GM18867 (cell line): Measurements from ENCODE around the gene CRTC3.

ENCODE experiments used
- ATAC-seq: cut with Tn5 transposase; IDR thresholded peaks from one replicate; pipeline ENCODE4 v1.9.1; 2021; ENCODE audit warnings: mild to moderate bottlenecking, moderate library complexity; ENCODE audit not compliant: unreplicated experiment

CRTC3 gene

GRCh38 chr15:90520365-90520764 lies 9.4 kb upstream of the CRTC3 start:
- no peak for ATAC-seq

DNA sequence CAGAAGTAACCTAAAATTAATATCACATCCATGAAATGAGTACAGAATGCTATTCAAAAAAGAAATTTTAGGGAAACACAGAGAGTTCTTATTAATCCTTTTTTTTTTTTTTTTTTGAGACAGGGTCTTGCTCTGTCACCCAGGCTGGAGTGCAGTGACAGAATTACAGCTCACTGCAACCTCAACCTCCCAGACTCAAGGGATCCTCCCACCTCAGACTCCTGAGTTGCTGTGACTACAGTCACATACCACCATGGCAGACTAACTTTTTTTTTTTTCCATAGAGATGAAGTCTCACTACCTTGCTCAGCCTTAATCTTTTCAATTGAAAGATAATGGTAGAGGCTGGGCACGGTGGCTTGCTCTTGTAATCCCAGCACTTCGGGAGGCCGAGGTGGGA lies 6.3 kb upstream of the CRTC3 start:
- ATAC-seq: no peak

DNA sequence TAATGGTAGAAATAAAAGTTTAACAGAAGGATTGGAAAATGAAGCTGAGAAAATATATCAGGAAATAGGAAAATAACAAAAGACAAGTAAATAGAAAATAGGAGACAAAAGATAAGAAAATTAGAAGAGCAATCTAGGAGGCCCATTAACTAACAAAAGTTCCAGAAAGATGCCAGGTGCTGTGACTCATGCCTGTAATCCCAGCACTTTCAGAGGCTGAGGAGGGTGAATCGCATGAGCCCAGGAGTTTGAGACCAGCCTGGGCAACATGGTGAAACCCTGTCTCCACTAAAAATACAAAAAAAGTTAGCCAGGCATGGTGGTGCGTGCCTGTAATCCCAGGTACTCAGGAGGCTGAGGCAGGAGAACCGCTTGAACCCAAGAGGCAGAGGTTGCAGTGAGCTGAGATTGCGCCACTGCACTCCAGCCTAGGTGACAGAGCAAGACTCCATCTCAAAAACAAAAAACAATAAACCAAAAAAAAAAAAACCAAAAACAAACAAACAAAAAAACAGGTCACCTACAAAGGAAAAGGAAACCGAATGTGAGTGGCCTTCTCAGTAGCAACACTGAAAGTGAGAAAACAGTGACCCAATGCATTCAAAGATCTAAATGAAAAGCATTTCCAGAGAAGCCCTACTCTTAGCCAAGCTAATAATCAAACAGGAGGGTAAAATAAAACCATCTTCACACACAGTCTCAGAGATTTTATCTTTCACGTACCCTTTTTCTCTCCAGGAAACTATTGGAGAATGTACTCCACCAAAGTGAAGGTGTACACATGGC lies 5.5 kb upstream of the CRTC3 start:
- ATAC-seq: peak; percentile 72

GRCh38 chr15:90529011-90529370 lies 732 bp upstream of the CRTC3 start:
- no peak for ATAC-seq

- peak; percentile 42 for ATAC-seq
These were observed 728 bp downstream of the CRTC3 start for GRCh38 chr15:90530250-90531051.

- ATAC-seq: no peak
These were observed 1.4 kb downstream of the CRTC3 start for GRCh38 chr15:90531147-90531546.

DNA sequence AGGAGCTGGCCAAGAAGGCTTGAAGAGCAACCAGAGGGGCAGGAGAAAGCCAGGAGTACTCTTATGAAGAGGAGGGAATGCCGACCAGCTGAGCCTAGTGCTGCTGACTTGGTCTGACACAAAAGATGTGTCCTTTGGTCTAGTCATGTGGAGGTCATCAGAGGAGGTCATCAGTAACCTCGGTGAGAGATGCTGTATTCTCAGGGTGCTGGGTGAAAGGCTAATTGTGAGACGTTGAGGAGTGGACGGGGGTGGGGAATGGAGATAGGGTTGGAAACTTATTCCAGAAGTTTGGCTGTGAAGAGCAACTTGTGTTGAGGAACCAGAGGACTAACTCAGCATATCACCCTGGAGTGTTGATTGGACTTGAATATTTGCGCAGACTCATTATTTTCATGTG lies 5.5 kb downstream of the CRTC3 start:
- no peak for ATAC-seq

DNA sequence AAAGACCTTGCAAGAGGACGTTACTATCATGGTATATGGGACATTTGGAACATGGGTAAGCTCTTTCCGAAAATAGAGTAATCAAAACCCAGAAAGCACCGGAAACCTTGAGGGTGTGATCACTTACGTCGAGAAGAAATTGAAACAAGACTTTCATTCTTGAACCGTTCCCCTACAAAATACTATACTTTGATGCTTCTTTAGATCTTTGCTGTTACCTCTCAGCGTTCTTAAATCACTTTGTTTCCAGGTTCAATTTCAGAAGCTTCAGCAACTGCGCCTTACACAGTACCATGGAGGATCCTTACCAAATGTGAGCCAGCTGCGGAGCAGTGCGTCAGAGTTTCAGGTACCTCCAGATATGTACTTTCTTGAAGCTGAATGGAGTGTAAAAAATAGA lies 10.1 kb downstream of the CRTC3 start:
- no peak for ATAC-seq

DNA sequence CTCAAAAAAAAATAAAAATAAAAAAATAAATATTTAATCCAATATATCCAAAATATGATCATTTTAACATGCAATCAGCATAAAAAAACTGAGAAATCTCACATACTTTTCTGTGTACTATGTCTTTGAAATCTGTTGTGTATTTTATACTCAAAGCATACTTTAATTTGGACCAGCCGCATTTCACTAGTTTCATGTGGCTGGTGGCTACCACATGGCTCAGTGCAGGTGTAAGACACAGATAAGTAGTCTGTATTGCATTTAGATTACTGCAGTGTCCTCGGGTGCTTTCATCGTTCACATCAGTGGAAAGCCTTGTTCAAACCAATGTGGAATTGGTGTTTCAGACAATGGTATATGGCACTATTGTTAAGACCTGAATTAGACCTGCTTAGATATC lies 11.0 kb downstream of the CRTC3 start:
- no peak for ATAC-seq

DNA sequence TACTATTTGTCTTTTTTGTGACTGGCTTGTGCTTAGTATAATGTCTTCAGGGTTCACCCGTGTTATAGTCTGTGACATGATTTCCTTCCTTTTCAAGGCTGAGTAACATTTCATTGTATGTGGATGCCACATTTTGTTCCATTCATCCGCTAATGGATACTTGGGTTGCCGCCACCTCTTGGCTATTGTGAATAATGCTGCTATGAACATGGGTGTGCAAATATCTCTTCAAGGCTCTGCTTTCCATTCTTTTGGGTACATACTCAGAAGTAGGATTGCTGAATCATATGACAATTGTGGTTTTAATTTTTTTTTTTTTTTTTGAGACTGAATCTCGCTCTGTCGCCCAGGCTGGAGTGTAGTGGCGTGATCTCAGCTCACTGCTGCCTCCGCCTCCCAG lies 15.4 kb downstream of the CRTC3 start:
- ATAC-seq: no peak

GRCh38 chr15:90547540-90547939 lies 17.8 kb downstream of the CRTC3 start:
- ATAC-seq: no peak

GRCh38 chr15:90550919-90551318 lies 21.2 kb downstream of the CRTC3 start:
- no peak for ATAC-seq

- no peak for ATAC-seq
These were observed 22.6 kb downstream of the CRTC3 start for GRCh38 chr15:90552162-90552928.

DNA sequence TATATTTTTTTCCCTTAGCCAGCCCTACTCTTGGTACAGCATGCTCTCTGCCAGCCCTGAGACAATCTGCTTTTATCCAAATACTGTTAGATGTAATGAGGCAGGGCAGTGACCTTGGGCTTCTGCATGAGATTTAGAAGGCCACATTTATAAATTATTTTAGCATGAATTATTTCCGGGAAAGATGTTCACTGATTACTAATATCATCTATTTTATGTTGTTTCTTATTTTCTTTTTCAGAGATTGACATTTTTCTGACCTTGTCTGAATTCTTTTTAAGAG lies 23.1 kb downstream of the CRTC3 start:
- no peak for ATAC-seq

DNA sequence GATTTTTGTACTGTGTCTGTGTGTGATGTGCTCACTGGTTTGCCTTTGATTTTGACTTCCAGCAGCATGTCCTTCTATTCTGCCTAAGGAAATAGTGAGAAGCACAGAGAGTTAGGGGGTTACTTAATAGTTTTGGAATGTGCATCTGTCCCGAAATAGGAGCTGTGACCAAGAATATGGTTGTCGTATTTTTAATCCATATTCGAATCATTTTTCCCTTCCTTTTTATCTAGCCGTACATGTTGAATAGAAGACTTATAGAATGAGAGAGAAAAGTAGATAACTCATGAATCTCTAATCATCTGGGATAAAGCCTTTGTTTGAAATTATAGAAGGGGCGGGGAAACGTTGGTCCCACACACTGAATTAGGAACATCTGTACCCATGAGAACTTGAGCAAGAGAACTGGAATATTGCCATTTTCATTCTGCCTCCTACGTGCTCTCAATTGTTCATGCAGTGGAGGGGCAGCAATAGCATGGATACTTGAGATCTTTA lies 23.6 kb downstream of the CRTC3 start:
- no peak for ATAC-seq

GRCh38 chr15:90557186-90558084 lies 27.7 kb downstream of the CRTC3 start:
- no peak for ATAC-seq

DNA sequence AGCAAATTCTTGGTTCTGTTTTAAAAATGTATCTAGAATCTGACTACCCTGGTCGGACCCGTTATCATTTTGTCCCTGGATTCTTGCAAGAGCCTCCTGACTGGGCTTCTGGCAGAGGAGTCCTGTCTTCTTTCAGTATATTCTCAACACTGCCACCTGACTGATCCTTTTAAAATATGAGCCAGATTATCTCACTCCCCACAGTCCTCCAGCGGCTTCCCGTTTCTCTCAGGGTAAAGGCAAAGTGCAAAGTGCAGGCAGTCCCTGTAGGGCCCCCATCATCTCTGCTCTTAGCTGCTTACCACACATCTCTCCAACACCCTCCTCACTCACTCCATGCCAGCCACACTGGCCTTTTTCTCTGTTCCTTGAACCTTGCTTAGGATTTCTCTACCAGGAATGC lies 28.4 kb downstream of the CRTC3 start:
- no peak for ATAC-seq

- ATAC-seq: no peak
These were observed 29.4 kb downstream of the CRTC3 start for GRCh38 chr15:90559119-90559518.

DNA sequence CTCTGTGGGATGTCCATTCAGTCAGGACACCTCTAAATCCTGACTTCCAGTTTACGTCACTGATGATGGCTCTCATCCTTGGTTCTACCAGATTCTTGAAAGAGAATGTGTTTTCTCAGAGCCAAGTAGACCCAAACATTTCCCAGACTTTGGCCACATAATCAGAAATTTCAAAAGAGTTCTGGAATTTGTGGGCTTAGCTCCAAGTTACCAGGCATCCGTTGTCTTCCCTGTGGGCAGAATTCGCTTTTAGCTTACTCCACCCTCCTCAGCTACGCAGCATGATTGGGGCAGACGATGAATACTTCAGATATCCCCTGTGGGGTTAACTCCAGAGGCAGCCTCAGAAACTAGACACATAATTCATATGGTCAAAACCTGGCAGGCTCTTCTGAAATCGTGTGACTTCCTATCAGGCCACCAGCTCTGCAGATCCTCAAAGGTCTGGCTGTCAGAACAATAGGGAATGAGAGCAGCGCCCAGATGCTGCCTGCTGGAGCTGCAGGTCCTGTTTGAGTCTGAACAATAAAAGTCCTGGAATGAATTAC lies 30.6 kb downstream of the CRTC3 start:
- ATAC-seq: no peak
